ENCODE data around the gene WDR64.

Gene WDR64

GRCh38 chr1:241837901-241838300 is 185.8 kb downstream of the WDR64 start:
- H3K4me1 ChIP-seq (ENCODE audit: control insufficient read depth, insufficient read depth, low read length) = no peaks in the 10 kb centered on the region
- H3K27ac ChIP-seq (ENCODE audit: low read length) = no peak overlapping the region
- peaks cover 0 to 3% of the 10 kb centered on the region in 2 donors for H3K27me3 ChIP-seq (ENCODE audit: control insufficient read depth in 1 of 2, insufficient read depth in 2 of 2, low read length in 2 of 2)
- no peaks in the 10 kb centered on the region for H3K36me3 ChIP-seq (ENCODE audit: control insufficient read depth in 2 of 2, insufficient read depth in 2 of 2, low read length in 2 of 2)
- H3K9me3 ChIP-seq (ENCODE audit: control insufficient read depth in 2 of 2, low read length in 2 of 2) = no peaks in the 10 kb centered on the region
- H3K4me3 ChIP-seq (ENCODE audit: low read length in 2 of 2) = no peak overlapping the region
- no peak overlapping the region for H3K9ac ChIP-seq (ENCODE audit: low read length in 2 of 2)

- Histone ChIP-seq H3K9ac (ENCODE audit: low read length in 2 of 2) (no peak overlapping the region), H3K27ac (ENCODE audit: low read length) (no peak overlapping the region), H3K27me3 (ENCODE audit: control insufficient read depth in 1 of 2, insufficient read depth in 2 of 2, low read length in 2 of 2) (peaks cover 0 to 3% of the 10 kb centered on the region in 2 donors), H3K4me3 (ENCODE audit: low read length in 2 of 2) (no peak overlapping the region), H3K36me3 (ENCODE audit: control insufficient read depth in 2 of 2, insufficient read depth in 2 of 2, low read length in 2 of 2) (no peaks in the 10 kb centered on the region), H3K4me1 (ENCODE audit: control insufficient read depth, insufficient read depth, low read length) (no peaks in the 10 kb centered on the region), H3K9me3 (ENCODE audit: control insufficient read depth in 2 of 2, low read length in 2 of 2) (no peaks in the 10 kb centered on the region)
Observed at GRCh38 chr1:241838897-241839296, 186.8 kb downstream of the WDR64 start.

- no peaks in the 10 kb centered on the region for H3K9me3 ChIP-seq (ENCODE audit: control insufficient read depth in 2 of 2, low read length in 2 of 2)
- H3K4me1 ChIP-seq (ENCODE audit: control insufficient read depth, insufficient read depth, low read length) = no peaks in the 10 kb centered on the region
- H3K9ac ChIP-seq (ENCODE audit: low read length in 2 of 2) = no peak overlapping the region
- no peak overlapping the region for H3K27ac ChIP-seq (ENCODE audit: low read length)
- no peak overlapping the region for H3K4me3 ChIP-seq (ENCODE audit: low read length in 2 of 2)
- no peaks in the 10 kb centered on the region for H3K36me3 ChIP-seq (ENCODE audit: control insufficient read depth in 2 of 2, insufficient read depth in 2 of 2, low read length in 2 of 2)
- H3K27me3 ChIP-seq (ENCODE audit: control insufficient read depth in 1 of 2, insufficient read depth in 2 of 2, low read length in 2 of 2) = no peaks in the 10 kb centered on the region
Observed at GRCh38 chr1:241839369-241839979, 187.4 kb downstream of the WDR64 start.

- Histone ChIP-seq H3K27me3 (ENCODE audit: control insufficient read depth in 1 of 2, insufficient read depth in 2 of 2, low read length in 2 of 2) (no peaks in the 10 kb centered on the region), H3K4me3 (ENCODE audit: low read length in 2 of 2) (no peak overlapping the region), H3K27ac (ENCODE audit: low read length) (no peak overlapping the region), H3K9ac (ENCODE audit: low read length in 2 of 2) (no peak overlapping the region), H3K9me3 (ENCODE audit: control insufficient read depth in 2 of 2, low read length in 2 of 2) (no peaks in the 10 kb centered on the region), H3K4me1 (ENCODE audit: control insufficient read depth, insufficient read depth, low read length) (no peaks in the 10 kb centered on the region), H3K36me3 (ENCODE audit: control insufficient read depth in 2 of 2, insufficient read depth in 2 of 2, low read length in 2 of 2) (no peaks in the 10 kb centered on the region)
Observed at GRCh38 chr1:241840164-241840563, 188.1 kb downstream of the WDR64 start.

GRCh38 chr1:241841691-241842090 is 189.6 kb downstream of the WDR64 start:
- no peak overlapping the region for H3K27ac ChIP-seq (ENCODE audit: low read length)
- H3K9ac ChIP-seq (ENCODE audit: low read length in 2 of 2) = no peak overlapping the region
- no peaks in the 10 kb centered on the region for H3K36me3 ChIP-seq (ENCODE audit: control insufficient read depth in 2 of 2, insufficient read depth in 2 of 2, low read length in 2 of 2)
- no peak overlapping the region for H3K4me3 ChIP-seq (ENCODE audit: low read length in 2 of 2)
- no peaks in the 10 kb centered on the region for H3K27me3 ChIP-seq (ENCODE audit: control insufficient read depth in 1 of 2, insufficient read depth in 2 of 2, low read length in 2 of 2)
- no peaks in the 10 kb centered on the region for H3K4me1 ChIP-seq (ENCODE audit: control insufficient read depth, insufficient read depth, low read length)
- H3K9me3 ChIP-seq (ENCODE audit: control insufficient read depth in 2 of 2, low read length in 2 of 2) = no peaks in the 10 kb centered on the region

- Histone ChIP-seq H3K27ac (ENCODE audit: low read length) (no peak overlapping the region), H3K9ac (ENCODE audit: low read length in 2 of 2) (no peak overlapping the region)
Observed at GRCh38 chr1:241842565-241842964, 190.5 kb downstream of the WDR64 start.

GRCh38 chr1:241844593-241844992 is 192.5 kb downstream of the WDR64 start:
- H3K4me1 ChIP-seq (ENCODE audit: control insufficient read depth, insufficient read depth, low read length) = peaks cover 6% of the 10 kb centered on the region
- no peaks in the 10 kb centered on the region for H3K9me3 ChIP-seq (ENCODE audit: control insufficient read depth in 2 of 2, low read length in 2 of 2)
- H3K4me3 ChIP-seq (ENCODE audit: low read length in 2 of 2) = no peak overlapping the region
- H3K27me3 ChIP-seq (ENCODE audit: control insufficient read depth in 1 of 2, insufficient read depth in 2 of 2, low read length in 2 of 2) = no peaks in the 10 kb centered on the region
- H3K9ac ChIP-seq (ENCODE audit: low read length in 2 of 2) = no peak overlapping the region
- no peak overlapping the region for H3K27ac ChIP-seq (ENCODE audit: low read length)
- H3K36me3 ChIP-seq (ENCODE audit: control insufficient read depth in 2 of 2, insufficient read depth in 2 of 2, low read length in 2 of 2) = no peaks in the 10 kb centered on the region

More at GRCh38 chr1:241842565-241842964, 190.5 kb downstream of the WDR64 start:
- no peaks in the 10 kb centered on the region for H3K27me3 ChIP-seq (ENCODE audit: control insufficient read depth in 1 of 2, insufficient read depth in 2 of 2, low read length in 2 of 2)
- no peak overlapping the region for H3K4me3 ChIP-seq (ENCODE audit: low read length in 2 of 2)
- H3K36me3 ChIP-seq (ENCODE audit: control insufficient read depth in 2 of 2, insufficient read depth in 2 of 2, low read length in 2 of 2) = no peaks in the 10 kb centered on the region
- H3K9me3 ChIP-seq (ENCODE audit: control insufficient read depth in 2 of 2, low read length in 2 of 2) = no peaks in the 10 kb centered on the region
- no peaks in the 10 kb centered on the region for H3K4me1 ChIP-seq (ENCODE audit: control insufficient read depth, insufficient read depth, low read length)

- Histone ChIP-seq H3K9me3 (ENCODE audit: control insufficient read depth in 2 of 2, low read length in 2 of 2) (no peaks in the 10 kb centered on the region), H3K27me3 (ENCODE audit: control insufficient read depth in 1 of 2, insufficient read depth in 2 of 2, low read length in 2 of 2) (no peaks in the 10 kb centered on the region), H3K4me1 (ENCODE audit: control insufficient read depth, insufficient read depth, low read length) (peaks cover 6% of the 10 kb centered on the region), H3K27ac (ENCODE audit: low read length) (no peak overlapping the region), H3K9ac (ENCODE audit: low read length in 2 of 2) (no peak overlapping the region), H3K4me3 (ENCODE audit: low read length in 2 of 2) (no peak overlapping the region), H3K36me3 (ENCODE audit: control insufficient read depth in 2 of 2, insufficient read depth in 2 of 2, low read length in 2 of 2) (no peaks in the 10 kb centered on the region)
Observed at GRCh38 chr1:241846375-241846774, 194.3 kb downstream of the WDR64 start.

- H3K27ac ChIP-seq (ENCODE audit: low read length) = peak overlapping the region; percentile 96
- H3K9me3 ChIP-seq (ENCODE audit: control insufficient read depth in 2 of 2, low read length in 2 of 2) = no peaks in the 10 kb centered on the region
- H3K27me3 ChIP-seq (ENCODE audit: control insufficient read depth in 1 of 2, insufficient read depth in 2 of 2, low read length in 2 of 2) = no peaks in the 10 kb centered on the region
- H3K9ac ChIP-seq (ENCODE audit: low read length in 2 of 2) = peak overlapping the region in 1 of 2 donors; percentile 61
- H3K4me3 ChIP-seq (ENCODE audit: low read length in 2 of 2) = peak overlapping the region in 1 of 2 donors; percentile 94
- H3K4me1 ChIP-seq (ENCODE audit: control insufficient read depth, insufficient read depth, low read length) = peaks cover 6% of the 10 kb centered on the region
- no peaks in the 10 kb centered on the region for H3K36me3 ChIP-seq (ENCODE audit: control insufficient read depth in 2 of 2, insufficient read depth in 2 of 2, low read length in 2 of 2)
Observed at GRCh38 chr1:241846862-241847539, 194.9 kb downstream of the WDR64 start.

GRCh38 chr1:241847540-241847795 is 195.4 kb downstream of the WDR64 start:
- no peaks in the 10 kb centered on the region for H3K36me3 ChIP-seq (ENCODE audit: control insufficient read depth in 2 of 2, insufficient read depth in 2 of 2, low read length in 2 of 2)
- peak overlapping the region; percentile 61 to 96 for H3K9ac ChIP-seq (ENCODE audit: low read length in 2 of 2)
- H3K4me1 ChIP-seq (ENCODE audit: control insufficient read depth, insufficient read depth, low read length) = peaks cover 6% of the 10 kb centered on the region
- peak overlapping the region; percentile 93 to 94 for H3K4me3 ChIP-seq (ENCODE audit: low read length in 2 of 2)
- no peaks in the 10 kb centered on the region for H3K9me3 ChIP-seq (ENCODE audit: control insufficient read depth in 2 of 2, low read length in 2 of 2)
- peak overlapping the region; percentile 96 for H3K27ac ChIP-seq (ENCODE audit: low read length)
- H3K27me3 ChIP-seq (ENCODE audit: control insufficient read depth in 1 of 2, insufficient read depth in 2 of 2, low read length in 2 of 2) = no peaks in the 10 kb centered on the region
